B cell (primary cell): Measurements from ENCODE around the gene CLDN4. TPM values are rescaled to one million over a fixed set of nuclear protein-coding genes. Genes with fewer than 3 reads are reported as not detected.
"Not testable (repeated sequence)": the region's sequence is repeated elsewhere in the genome, so short reads cannot be mapped to it uniquely, and the experiment has no call there.

ENCODE experiments used
- ATAC-seq: fragments of 200-7000 bp; cut with Tn5 transposase; one replicate; pipeline ENCODE4 v1.10.0; 2021; ENCODE audit warnings: low read depth, mild to moderate bottlenecking, moderate number of reproducible peaks, moderate library complexity
- CTCF ChIA-PET: fragments of 350-600 bp; sonication (Branson Sonifier 250); formaldehyde crosslinking; loops from one replicate; lab custom pipeline; 2021; ENCODE audit warnings: antibody characterized with exemption, inconsistent platforms; lab: Charles Lee
- POLR2A ChIA-PET: fragments of 350-600 bp; sonication (Branson Sonifier 250); formaldehyde crosslinking; loops from one replicate; lab custom pipeline; 2021; ENCODE audit warnings: antibody characterized with exemption; lab: Charles Lee
- DNase-seq: peaks from one replicate; pipeline ENCODE4 v3.0.0; 2013
- H2AFZ ChIP-seq: 2 replicates; pipeline ENCODE4 v1.6.1; 2012; ENCODE audit warnings: mild to moderate bottlenecking, low read depth, low read length; ENCODE audit not compliant: insufficient read depth, poor library complexity, severe bottlenecking
- H3K27ac ChIP-seq, 2 donors: 1 replicate in 1 of 2; 2 replicates in 1 of 2; pipeline ENCODE4 v1.5.1; 2012 to 2013; ENCODE audit warnings: low read length in 2 of 2, mild to moderate bottlenecking in 2 of 2, moderate library complexity in 1 of 2
- H3K27me3 ChIP-seq, 4 experiments: fragments of 200-600 bp in 1 of 4; sonication (generic) in 1 of 4; replicated peaks in 1 of 4; 1 replicate in 2 of 4; 2 replicates in 2 of 4; pipeline versions ENCODE4 v1.6.1 to v1.7.0; 2013 to 2016; ENCODE audit warnings: low read length in 3 of 4, mild to moderate bottlenecking in 2 of 4, mixed read lengths in 1 of 4, moderate library complexity in 1 of 4; ENCODE audit not compliant: insufficient read depth in 4 of 4, control insufficient read depth in 3 of 4; ENCODE audit errors: control extremely low read depth in 1 of 4
- H3K36me3 ChIP-seq, 2 experiments: replicated peaks in 1 of 2; 1 replicate in 1 of 2; 2 replicates in 1 of 2; pipeline versions ENCODE4 v1.6.1 to v1.7.1; 2013; ENCODE audit warnings: low read length in 1 of 2; ENCODE audit not compliant: insufficient read depth in 2 of 2, control insufficient read depth in 1 of 2; ENCODE audit errors: control extremely low read depth in 1 of 2, extremely low read depth in 1 of 2
- H3K4me1 ChIP-seq, 2 donors: fragments of 200-600 bp in 1 of 2; sonication (generic) in 1 of 2; 1 replicate in 1 of 2; 2 replicates in 1 of 2; pipeline versions ENCODE4 v1.5.1 to v1.6.1; 2013 to 2017; ENCODE audit warnings: low read length in 2 of 2; ENCODE audit not compliant: control insufficient read depth in 2 of 2, insufficient read depth in 2 of 2
- H3K4me2 ChIP-seq: replicated peaks from 2 replicates; pipeline ENCODE3; 2012; ENCODE audit warnings: mild to moderate bottlenecking, low read depth, low read length; ENCODE audit not compliant: poor library complexity, severe bottlenecking
- H3K4me3 ChIP-seq, 5 experiments: fragments of 200-600 bp in 1 of 5; sonication (generic) in 1 of 5; 1 replicate in 3 of 5; 2 replicates in 2 of 5; pipeline versions ENCODE4 v1.5.1 to v1.7.0; 2011 to 2016; ENCODE audit warnings: low read length in 4 of 5, mild to moderate bottlenecking in 4 of 5, low read depth in 2 of 5, control low read depth in 1 of 5, moderate library complexity in 1 of 5; ENCODE audit not compliant: insufficient read depth in 1 of 5; ENCODE audit errors: control extremely low read depth in 1 of 5, extremely low read depth in 1 of 5
- H3K79me2 ChIP-seq: fragments of 200-600 bp; sonication (generic); one replicate; pipeline ENCODE4 v1.6.0; 2016; ENCODE audit warnings: low read length; ENCODE audit not compliant: control insufficient read depth, insufficient read depth
- H3K9ac ChIP-seq: fragments of 200-600 bp; sonication (generic); 2 replicates; pipeline ENCODE4 v1.6.1; 2017; ENCODE audit warnings: mild to moderate bottlenecking, low read length, moderate library complexity
- H3K9me3 ChIP-seq, 3 donors: one replicate each; pipeline versions ENCODE4 v1.6.1 to v1.7.1; 2013; ENCODE audit warnings: low read length in 2 of 3; ENCODE audit not compliant: control insufficient read depth in 2 of 3, insufficient read depth in 1 of 3; ENCODE audit errors: control extremely low read depth in 1 of 3
- H4K20me1 ChIP-seq: 2 replicates; pipeline ENCODE4 v1.6.0; 2012; ENCODE audit warnings: mild to moderate bottlenecking, low read length; ENCODE audit not compliant: insufficient read depth, control insufficient read depth, poor library complexity, severe bottlenecking
- H3K27ac Mint-ChIP-seq: one replicate; pipeline ENCODE4 v1.8.0; 2021; ENCODE audit warnings: mixed read lengths
- H3K27me3 Mint-ChIP-seq: one replicate; pipeline ENCODE4 v1.8.0; 2021; ENCODE audit warnings: mixed read lengths
- H3K4me1 Mint-ChIP-seq: one replicate; pipeline ENCODE4 v1.8.0; 2021; ENCODE audit warnings: mixed read lengths
- H3K4me3 Mint-ChIP-seq: one replicate; pipeline ENCODE4 v1.8.0; 2021; ENCODE audit warnings: mixed read lengths
- H3K9me3 Mint-ChIP-seq: one replicate; pipeline ENCODE4 v1.8.0; 2022; ENCODE audit warnings: mixed read lengths; ENCODE audit not compliant: insufficient read depth
- WGBS: methylation state at CpG from one replicate; pipeline ENCODE4 v1.1.5; 2013; ENCODE audit warnings: missing lambda C conversion rate; ENCODE audit not compliant: insufficient coverage; 5-methylcytosine and 5-hydroxymethylcytosine counted together
- intact Hi-C: fragments of 100-400 bp; cut with micrococcal nuclease; formaldehyde crosslinking; loops from one replicate; pipeline ENCODE4 v1.10.0; 2022
- polyA plus RNA-seq: library from polyadenylated mRNA; depleted of rRNA; stranded (reverse); fragments of >200 nt; gene quantifications from 2 replicates; pipeline ENCODE4 v1.2.3, GENCODE V29; 2012
- total RNA-seq, 2 donors: library from RNA; stranded (reverse); fragments of 120-200 nt in 1 of 2; gene quantifications; 1 replicate in 1 of 2; 2 replicates in 1 of 2; pipeline versions ENCODE4 v1.2.3 to v1.2.4, GENCODE V29; 2013 to 2022

Gene CLDN4
- total and polyA plus RNA-seq, 2 donors (not counting 1 experiment from before 2014, with no cell fraction given), result 0.09 TPM; not detected in 1

DNA sequence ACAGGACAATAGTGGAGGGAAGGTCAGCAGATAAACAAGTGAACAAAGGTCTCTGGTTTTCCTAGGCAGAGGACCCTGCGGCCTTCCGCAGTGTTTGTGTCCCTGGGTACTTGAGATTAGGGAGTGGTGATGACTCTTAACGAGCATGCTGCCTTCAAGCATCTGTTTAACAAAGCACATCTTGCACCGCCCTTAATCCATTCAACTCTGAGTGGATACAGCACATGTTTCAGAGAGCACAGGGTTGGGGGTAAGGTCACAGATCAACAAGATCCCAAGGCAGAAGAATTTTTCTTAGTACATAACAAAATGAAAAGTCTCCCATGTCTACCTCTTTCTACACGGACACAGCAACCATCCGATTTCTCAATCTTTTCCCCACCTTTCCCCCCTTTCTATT lies 34.1 kb upstream of the CLDN4 start:
- H3K9me3 ChIP-seq, H3K27ac Mint-ChIP-seq, H3K9ac ChIP-seq, H3K4me3 ChIP-seq, H3K27ac ChIP-seq, H3K4me1 Mint-ChIP-seq, intact Hi-C loops, H4K20me1 ChIP-seq, H3K79me2 ChIP-seq, H3K9me3 Mint-ChIP-seq, H3K4me3 Mint-ChIP-seq, H3K36me3 ChIP-seq, H3K4me2 ChIP-seq, CTCF ChIA-PET, H3K27me3 ChIP-seq, H3K4me1 ChIP-seq, POLR2A ChIA-PET, ATAC-seq, DNase-seq, H3K27me3 Mint-ChIP-seq, H2AFZ ChIP-seq: not testable (repeated sequence)
- 100% methylated on average over 1 of the region's 6 CpGs for WGBS

GRCh38 chr7:73797176-73797575 lies 33.6 kb upstream of the CLDN4 start:
- H3K4me3 ChIP-seq, H3K4me3 Mint-ChIP-seq, ATAC-seq, H3K9ac ChIP-seq, H3K4me1 ChIP-seq, POLR2A ChIA-PET, intact Hi-C loops, H4K20me1 ChIP-seq, DNase-seq, H3K27me3 ChIP-seq, H3K36me3 ChIP-seq, CTCF ChIA-PET, H3K9me3 ChIP-seq, H2AFZ ChIP-seq, H3K4me2 ChIP-seq, H3K79me2 ChIP-seq, H3K9me3 Mint-ChIP-seq, H3K27ac ChIP-seq, H3K27ac Mint-ChIP-seq, H3K4me1 Mint-ChIP-seq, H3K27me3 Mint-ChIP-seq: not testable (repeated sequence)
- WGBS, result no CpG with 5 or more reads among the region's 34 CpGs
